SK-N-SH (cell line): Measurements from ENCODE around the gene TOMM40.

Experiments used
- EZH2phosphoT487 ChIP-seq: fragments of 200-600 bp; sonication (generic); IDR thresholded peaks from 2 replicates; pipeline ENCODE4 v1.6.1; 2017; ENCODE audit warnings: low read depth, mixed run types, mild to moderate bottlenecking, antibody characterized with exemption, moderate library complexity, borderline replicate concordance
- FOXM1 ChIP-seq: IDR thresholded peaks from 2 replicates; pipeline ENCODE4 v1.4.0; 2012; ENCODE audit warnings: low read depth, mild to moderate bottlenecking
- JUND ChIP-seq: IDR thresholded peaks from 2 replicates; pipeline ENCODE4 v1.4.0; 2012
- NRF1 ChIP-seq: IDR thresholded peaks from 2 replicates; pipeline ENCODE4 v1.6.1; 2012; ENCODE audit warnings: low read depth, mild to moderate bottlenecking, low read length
- POLR2AphosphoS5 ChIP-seq: IDR thresholded peaks from 2 replicates; pipeline ENCODE4 v1.6.1; 2012; ENCODE audit warnings: low read depth, low read length
- RCOR1 ChIP-seq: fragments of 150-350 bp; IDR thresholded peaks from 2 replicates; pipeline ENCODE4 v1.6.1; 2017; ENCODE audit warnings: antibody characterized with exemption, low read length
- RFX5 ChIP-seq: IDR thresholded peaks from 2 replicates; pipeline ENCODE4 v1.6.1; 2012; ENCODE audit warnings: mild to moderate bottlenecking, improper control_type of control experiment, low read length
- SIN3A ChIP-seq: IDR thresholded peaks from 2 replicates; pipeline ENCODE4 v1.6.1; 2012; ENCODE audit warnings: low read depth, mild to moderate bottlenecking, low read length, moderate library complexity, borderline replicate concordance
- TAF1 ChIP-seq: IDR thresholded peaks from 2 replicates; pipeline ENCODE4 v1.6.1; 2012; ENCODE audit warnings: low read depth, mild to moderate bottlenecking, low read length, moderate library complexity, borderline replicate concordance
- YY1 ChIP-seq: IDR thresholded peaks from 2 replicates; pipeline ENCODE4 v1.4.0; 2012; ENCODE audit warnings: low read depth, mild to moderate bottlenecking
- TF ChIP-seq, protein P1 (sequence below): fragments of 200-600 bp; sonication (generic); IDR thresholded peaks from 2 replicates; pipeline ENCODE4 v1.6.1; 2017; ENCODE audit warnings: antibody characterized with exemption, mild to moderate bottlenecking, moderate library complexity
- TF ChIP-seq, protein P2 (sequence below): IDR thresholded peaks from 2 replicates; pipeline ENCODE4 v1.4.0; 2012; ENCODE audit warnings: low read depth
- TF ChIP-seq, protein P3 (sequence below): fragments of 150-350 bp; IDR thresholded peaks from 2 replicates; pipeline ENCODE4 v1.6.1; 2017; ENCODE audit warnings: antibody characterized with exemption, low read length, low read depth, borderline replicate concordance
- TF ChIP-seq, protein P4 (sequence below): IDR thresholded peaks from 2 replicates; pipeline ENCODE4 v1.6.1; 2012; ENCODE audit warnings: mild to moderate bottlenecking, low read depth, low read length, moderate library complexity

DNA sequence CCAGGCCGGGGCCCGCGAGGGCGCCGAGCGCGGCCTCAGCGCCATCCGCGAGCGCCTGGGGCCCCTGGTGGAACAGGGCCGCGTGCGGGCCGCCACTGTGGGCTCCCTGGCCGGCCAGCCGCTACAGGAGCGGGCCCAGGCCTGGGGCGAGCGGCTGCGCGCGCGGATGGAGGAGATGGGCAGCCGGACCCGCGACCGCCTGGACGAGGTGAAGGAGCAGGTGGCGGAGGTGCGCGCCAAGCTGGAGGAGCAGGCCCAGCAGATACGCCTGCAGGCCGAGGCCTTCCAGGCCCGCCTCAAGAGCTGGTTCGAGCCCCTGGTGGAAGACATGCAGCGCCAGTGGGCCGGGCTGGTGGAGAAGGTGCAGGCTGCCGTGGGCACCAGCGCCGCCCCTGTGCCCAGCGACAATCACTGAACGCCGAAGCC, 17.8 kb downstream of the TOMM40 start:
- TF ChIP-seq, protein P1, sequence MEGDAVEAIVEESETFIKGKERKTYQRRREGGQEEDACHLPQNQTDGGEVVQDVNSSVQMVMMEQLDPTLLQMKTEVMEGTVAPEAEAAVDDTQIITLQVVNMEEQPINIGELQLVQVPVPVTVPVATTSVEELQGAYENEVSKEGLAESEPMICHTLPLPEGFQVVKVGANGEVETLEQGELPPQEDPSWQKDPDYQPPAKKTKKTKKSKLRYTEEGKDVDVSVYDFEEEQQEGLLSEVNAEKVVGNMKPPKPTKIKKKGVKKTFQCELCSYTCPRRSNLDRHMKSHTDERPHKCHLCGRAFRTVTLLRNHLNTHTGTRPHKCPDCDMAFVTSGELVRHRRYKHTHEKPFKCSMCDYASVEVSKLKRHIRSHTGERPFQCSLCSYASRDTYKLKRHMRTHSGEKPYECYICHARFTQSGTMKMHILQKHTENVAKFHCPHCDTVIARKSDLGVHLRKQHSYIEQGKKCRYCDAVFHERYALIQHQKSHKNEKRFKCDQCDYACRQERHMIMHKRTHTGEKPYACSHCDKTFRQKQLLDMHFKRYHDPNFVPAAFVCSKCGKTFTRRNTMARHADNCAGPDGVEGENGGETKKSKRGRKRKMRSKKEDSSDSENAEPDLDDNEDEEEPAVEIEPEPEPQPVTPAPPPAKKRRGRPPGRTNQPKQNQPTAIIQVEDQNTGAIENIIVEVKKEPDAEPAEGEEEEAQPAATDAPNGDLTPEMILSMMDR = no peak
- no peak for TF ChIP-seq RFX5
- TF ChIP-seq, protein P2, sequence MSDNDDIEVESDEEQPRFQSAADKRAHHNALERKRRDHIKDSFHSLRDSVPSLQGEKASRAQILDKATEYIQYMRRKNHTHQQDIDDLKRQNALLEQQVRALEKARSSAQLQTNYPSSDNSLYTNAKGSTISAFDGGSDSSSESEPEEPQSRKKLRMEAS = no peak
- TF ChIP-seq EZH2phosphoT487 = no peak
- TF ChIP-seq RCOR1 = no peak
- TF ChIP-seq, protein P3, sequence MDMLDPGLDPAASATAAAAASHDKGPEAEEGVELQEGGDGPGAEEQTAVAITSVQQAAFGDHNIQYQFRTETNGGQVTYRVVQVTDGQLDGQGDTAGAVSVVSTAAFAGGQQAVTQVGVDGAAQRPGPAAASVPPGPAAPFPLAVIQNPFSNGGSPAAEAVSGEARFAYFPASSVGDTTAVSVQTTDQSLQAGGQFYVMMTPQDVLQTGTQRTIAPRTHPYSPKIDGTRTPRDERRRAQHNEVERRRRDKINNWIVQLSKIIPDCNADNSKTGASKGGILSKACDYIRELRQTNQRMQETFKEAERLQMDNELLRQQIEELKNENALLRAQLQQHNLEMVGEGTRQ = no peak
- TF ChIP-seq YY1 = no peak
- TF ChIP-seq POLR2AphosphoS5 = no peak
- TF ChIP-seq, protein P4, sequence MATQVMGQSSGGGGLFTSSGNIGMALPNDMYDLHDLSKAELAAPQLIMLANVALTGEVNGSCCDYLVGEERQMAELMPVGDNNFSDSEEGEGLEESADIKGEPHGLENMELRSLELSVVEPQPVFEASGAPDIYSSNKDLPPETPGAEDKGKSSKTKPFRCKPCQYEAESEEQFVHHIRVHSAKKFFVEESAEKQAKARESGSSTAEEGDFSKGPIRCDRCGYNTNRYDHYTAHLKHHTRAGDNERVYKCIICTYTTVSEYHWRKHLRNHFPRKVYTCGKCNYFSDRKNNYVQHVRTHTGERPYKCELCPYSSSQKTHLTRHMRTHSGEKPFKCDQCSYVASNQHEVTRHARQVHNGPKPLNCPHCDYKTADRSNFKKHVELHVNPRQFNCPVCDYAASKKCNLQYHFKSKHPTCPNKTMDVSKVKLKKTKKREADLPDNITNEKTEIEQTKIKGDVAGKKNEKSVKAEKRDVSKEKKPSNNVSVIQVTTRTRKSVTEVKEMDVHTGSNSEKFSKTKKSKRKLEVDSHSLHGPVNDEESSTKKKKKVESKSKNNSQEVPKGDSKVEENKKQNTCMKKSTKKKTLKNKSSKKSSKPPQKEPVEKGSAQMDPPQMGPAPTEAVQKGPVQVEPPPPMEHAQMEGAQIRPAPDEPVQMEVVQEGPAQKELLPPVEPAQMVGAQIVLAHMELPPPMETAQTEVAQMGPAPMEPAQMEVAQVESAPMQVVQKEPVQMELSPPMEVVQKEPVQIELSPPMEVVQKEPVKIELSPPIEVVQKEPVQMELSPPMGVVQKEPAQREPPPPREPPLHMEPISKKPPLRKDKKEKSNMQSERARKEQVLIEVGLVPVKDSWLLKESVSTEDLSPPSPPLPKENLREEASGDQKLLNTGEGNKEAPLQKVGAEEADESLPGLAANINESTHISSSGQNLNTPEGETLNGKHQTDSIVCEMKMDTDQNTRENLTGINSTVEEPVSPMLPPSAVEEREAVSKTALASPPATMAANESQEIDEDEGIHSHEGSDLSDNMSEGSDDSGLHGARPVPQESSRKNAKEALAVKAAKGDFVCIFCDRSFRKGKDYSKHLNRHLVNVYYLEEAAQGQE = no peak
- no peak for TF ChIP-seq JUND
- no peak for TF ChIP-seq TAF1
- no peak for TF ChIP-seq SIN3A
- TF ChIP-seq FOXM1 = no peak
- no peak for TF ChIP-seq NRF1
